Activated T-cell treated with anti-CD3 and anti-CD28 coated beads, Interleukin-2, amount 50 U/mL, for 24 hours (primary cell): ENCODE data around the gene ETV5.

ENCODE experiments used
- DNase-seq: peaks from one replicate; pipeline ENCODE4 v3.0.0-alpha.2; 2020
- H3K27ac Mint-ChIP-seq: 2 replicates; pipeline ENCODE4 v1.8.0; 2020; ENCODE audit warnings: mild to moderate bottlenecking, mixed read lengths
- H3K27me3 Mint-ChIP-seq: 2 replicates; pipeline ENCODE4 v1.8.0; 2020; ENCODE audit warnings: mixed read lengths
- H3K36me3 Mint-ChIP-seq: 2 replicates; pipeline ENCODE4 v1.8.0; 2020; ENCODE audit warnings: low read depth, mixed read lengths
- H3K4me1 Mint-ChIP-seq: 2 replicates; pipeline ENCODE4 v1.8.0; 2020; ENCODE audit warnings: low read depth, mixed read lengths
- H3K4me3 Mint-ChIP-seq: 2 replicates; pipeline ENCODE4 v1.8.0; 2020; ENCODE audit warnings: mild to moderate bottlenecking, moderate library complexity, mixed read lengths
- H3K9me3 Mint-ChIP-seq: 2 replicates; pipeline ENCODE4 v1.8.0; 2020; ENCODE audit warnings: mixed read lengths

The ETV5 gene

DNA sequence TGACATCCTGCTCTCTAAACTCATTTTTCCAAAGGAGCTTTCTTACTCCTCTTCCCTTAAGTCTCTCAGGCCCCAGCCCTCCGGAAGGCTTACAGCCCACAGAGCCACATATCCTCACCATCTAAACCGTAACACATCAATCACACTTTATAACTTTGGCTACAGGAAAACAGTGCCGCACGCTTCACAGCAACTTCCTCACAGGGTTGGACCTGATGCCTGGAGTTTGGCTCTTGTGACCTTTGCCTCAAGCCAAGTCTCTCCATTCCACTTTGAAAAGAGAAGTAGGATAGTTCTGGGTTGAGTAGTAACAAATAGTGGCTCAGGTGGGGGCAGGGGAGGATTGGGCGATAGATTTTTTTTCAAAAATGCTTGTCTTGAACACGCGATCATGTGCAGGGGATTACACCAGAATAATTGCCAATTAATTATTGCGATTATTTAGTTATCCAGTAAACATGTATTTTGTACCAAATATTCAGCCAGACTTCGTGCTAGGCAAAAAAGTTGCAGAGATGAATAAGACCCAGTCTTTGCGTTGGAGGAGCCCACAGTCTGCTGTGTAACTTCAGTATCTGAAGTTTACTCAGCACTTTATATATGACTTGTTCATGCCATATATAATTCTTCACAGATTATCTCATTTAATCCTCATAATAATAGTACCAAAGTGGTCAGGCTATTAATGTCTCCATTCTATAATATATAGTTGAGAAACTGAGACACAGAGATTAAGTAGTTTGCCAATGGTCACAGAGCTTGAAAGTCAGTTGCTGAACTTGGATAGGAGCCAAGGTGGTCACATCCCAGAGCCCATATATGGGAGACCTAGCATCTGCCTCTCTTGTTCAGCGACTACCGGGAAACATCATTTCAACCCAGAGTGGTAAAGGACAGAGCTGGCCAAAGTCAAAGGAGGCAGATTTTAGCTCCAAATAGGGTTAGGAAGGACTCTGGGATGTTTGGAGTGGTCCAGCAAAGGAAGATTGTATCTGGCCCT lies 2.4 kb upstream of the ETV5 start:
- no peak overlapping the region for H3K27ac Mint-ChIP-seq
- no peaks in the 10 kb centered on the region for H3K36me3 Mint-ChIP-seq
- no peaks in the 10 kb centered on the region for H3K9me3 Mint-ChIP-seq
- peaks cover 93% of the 10 kb centered on the region for H3K27me3 Mint-ChIP-seq
- DNase-seq: no peak
- peaks cover 42% of the 10 kb centered on the region for H3K4me1 Mint-ChIP-seq
- H3K4me3 Mint-ChIP-seq: peak overlapping the region; percentile 4

- H3K4me3 Mint-ChIP-seq: peak overlapping the region; percentile 79
- no peaks in the 10 kb centered on the region for H3K9me3 Mint-ChIP-seq
- H3K27me3 Mint-ChIP-seq: peaks cover 91% of the 10 kb centered on the region
- H3K4me1 Mint-ChIP-seq: peaks cover 42% of the 10 kb centered on the region
- no peak for DNase-seq
- no peaks in the 10 kb centered on the region for H3K36me3 Mint-ChIP-seq
- no peak overlapping the region for H3K27ac Mint-ChIP-seq
These were observed 1.3 kb upstream of the ETV5 start for GRCh38 chr3:186109897-186110803.

GRCh38 chr3:186108106-186108940 lies 566 bp downstream of the ETV5 start:
- Mint-ChIP-seq H3K4me1 (peaks cover 44% of the 10 kb centered on the region), H3K36me3 (no peaks in the 10 kb centered on the region), H3K27me3 (peaks cover 89% of the 10 kb centered on the region), H3K9me3 (no peaks in the 10 kb centered on the region), H3K4me3 (peak overlapping the region; percentile 79), H3K27ac (peak overlapping the region; percentile 33)
- DNase-seq: peak; percentile 51

DNA sequence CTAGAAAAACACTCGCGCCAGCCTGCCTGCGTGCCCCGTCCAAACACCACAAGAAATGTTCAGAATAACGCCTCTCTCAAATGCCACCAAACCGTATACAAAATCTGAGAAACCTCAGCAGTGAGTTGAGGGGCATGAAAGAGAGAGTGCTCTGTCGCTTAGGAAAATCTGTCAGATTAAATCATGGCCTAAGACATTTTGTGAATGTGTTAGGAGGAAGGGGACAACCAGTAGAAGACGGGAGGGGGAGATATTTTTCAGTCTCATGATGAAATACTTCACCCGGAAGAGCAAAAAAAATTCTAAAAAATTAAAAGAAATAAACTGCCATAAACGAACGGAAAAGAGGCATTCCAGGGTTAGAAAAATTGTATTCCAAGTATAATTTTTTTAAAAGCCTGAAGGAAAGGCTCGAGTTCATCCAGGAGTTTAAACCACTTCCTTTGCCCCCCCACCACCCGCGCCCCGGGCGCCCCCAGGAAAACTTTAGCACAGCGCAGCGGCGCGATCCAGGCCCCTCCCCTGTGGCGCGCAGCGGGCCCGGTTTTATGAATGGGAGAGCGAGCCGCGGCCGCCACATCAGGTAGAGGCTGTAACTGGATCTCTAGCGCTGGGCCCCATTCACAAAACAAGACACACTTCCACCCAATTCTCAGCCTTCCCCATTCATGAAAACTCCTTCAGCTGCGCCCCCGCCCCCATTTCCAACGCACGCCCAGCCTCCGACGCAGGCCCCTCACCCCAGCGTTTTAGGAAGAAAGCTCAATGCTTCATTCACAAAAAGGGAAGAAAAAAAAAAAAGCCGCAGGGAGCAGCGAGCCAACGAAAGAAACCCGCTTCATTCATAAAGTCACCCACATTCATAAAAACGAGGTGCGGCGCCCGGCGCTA lies 1.4 kb downstream of the ETV5 start:
- Mint-ChIP-seq H3K27ac (peak overlapping the region; percentile 33), H3K4me1 (peaks cover 44% of the 10 kb centered on the region), H3K9me3 (no peaks in the 10 kb centered on the region), H3K4me3 (peak overlapping the region; percentile 79), H3K27me3 (peaks cover 88% of the 10 kb centered on the region), H3K36me3 (no peaks in the 10 kb centered on the region)
- DNase-seq: peak; percentile 58

DNA sequence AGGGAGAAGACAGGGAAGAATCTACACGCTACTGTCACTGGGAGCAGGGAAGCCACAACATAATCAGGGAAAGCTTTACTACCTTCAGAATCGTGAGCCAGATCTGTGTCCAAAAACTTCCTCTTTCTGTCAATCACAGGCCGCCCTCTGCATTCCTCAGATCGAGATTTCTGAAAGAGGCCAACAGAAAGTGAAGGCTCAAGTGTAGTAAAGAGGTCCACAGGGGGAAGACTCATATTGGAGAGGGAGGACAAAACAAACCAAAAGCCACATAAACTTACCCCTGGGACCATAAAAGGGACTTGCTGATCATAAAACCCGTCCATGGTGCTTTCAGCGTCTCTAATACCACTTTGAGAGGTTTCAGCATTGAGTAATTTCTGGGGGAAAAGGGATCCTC lies 3.3 kb downstream of the ETV5 start:
- no peaks in the 10 kb centered on the region for H3K36me3 Mint-ChIP-seq

DNA sequence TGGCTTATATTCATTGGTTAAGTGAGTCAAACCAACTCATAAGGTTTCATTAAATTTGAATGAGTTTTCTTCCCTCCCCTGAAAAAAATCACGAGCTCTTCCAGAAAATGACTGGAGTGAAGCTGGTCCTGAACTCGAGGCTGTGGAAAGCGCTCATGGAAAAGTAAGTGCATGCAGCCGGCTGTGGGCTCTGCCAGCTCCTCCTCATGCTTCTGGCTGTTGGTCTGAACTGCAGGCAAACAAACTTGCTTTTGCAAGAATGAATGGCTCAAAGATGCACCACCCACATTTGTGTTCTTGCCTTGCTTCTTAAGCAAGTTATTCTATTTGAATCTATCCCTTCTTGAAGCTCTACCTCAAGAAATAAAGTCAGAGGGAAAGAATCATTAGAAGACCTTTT lies 6.2 kb downstream of the ETV5 start:
- peaks cover 81% of the 10 kb centered on the region for H3K27me3 Mint-ChIP-seq
- no peak overlapping the region for H3K4me3 Mint-ChIP-seq
- H3K4me1 Mint-ChIP-seq: peaks cover 11% of the 10 kb centered on the region
- no peak overlapping the region for H3K27ac Mint-ChIP-seq
- no peaks in the 10 kb centered on the region for H3K36me3 Mint-ChIP-seq
- DNase-seq: no peak
- no peaks in the 10 kb centered on the region for H3K9me3 Mint-ChIP-seq

More for the DNA sequence above, 3.3 kb downstream of the ETV5 start:
- no peak for DNase-seq
- Mint-ChIP-seq H3K9me3 (no peaks in the 10 kb centered on the region), H3K4me1 (peaks cover 32% of the 10 kb centered on the region), H3K4me3 (no peak overlapping the region), H3K27ac (no peak overlapping the region), H3K27me3 (peaks cover 77% of the 10 kb centered on the region)

- Mint-ChIP-seq H3K36me3 (no peaks in the 10 kb centered on the region), H3K4me1 (peaks cover 7% of the 10 kb centered on the region), H3K27me3 (peaks cover 85% of the 10 kb centered on the region), H3K9me3 (no peaks in the 10 kb centered on the region), H3K4me3 (no peak overlapping the region), H3K27ac (no peak overlapping the region)
- DNase-seq: no peak
These were observed 8.5 kb downstream of the ETV5 start for GRCh38 chr3:186100398-186100797.

DNA sequence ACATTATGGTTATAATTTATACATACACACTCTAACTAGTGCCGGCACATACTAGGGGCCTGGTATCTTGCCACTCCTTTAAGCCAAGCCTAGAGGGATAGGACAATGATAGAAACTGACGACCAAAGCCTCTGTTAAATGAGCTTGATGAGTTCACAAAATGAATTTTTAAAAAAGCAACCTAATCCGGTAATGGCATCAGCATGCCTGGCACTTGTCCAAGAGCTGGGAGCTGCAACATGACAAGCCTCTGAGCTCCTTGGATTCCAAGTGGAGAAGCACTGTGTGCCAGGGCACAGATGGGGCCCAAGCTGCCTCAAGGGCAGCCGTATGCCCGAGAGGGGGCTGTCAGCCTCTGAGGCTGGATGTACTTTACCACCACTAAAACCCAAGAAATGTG lies 9.7 kb downstream of the ETV5 start:
- H3K27me3 Mint-ChIP-seq: peaks cover 88% of the 10 kb centered on the region
- H3K27ac Mint-ChIP-seq: no peak overlapping the region
- no peaks in the 10 kb centered on the region for H3K9me3 Mint-ChIP-seq
- no peaks in the 10 kb centered on the region for H3K36me3 Mint-ChIP-seq
- H3K4me3 Mint-ChIP-seq: no peak overlapping the region
- H3K4me1 Mint-ChIP-seq: peaks cover 7% of the 10 kb centered on the region
- no peak for DNase-seq

DNA sequence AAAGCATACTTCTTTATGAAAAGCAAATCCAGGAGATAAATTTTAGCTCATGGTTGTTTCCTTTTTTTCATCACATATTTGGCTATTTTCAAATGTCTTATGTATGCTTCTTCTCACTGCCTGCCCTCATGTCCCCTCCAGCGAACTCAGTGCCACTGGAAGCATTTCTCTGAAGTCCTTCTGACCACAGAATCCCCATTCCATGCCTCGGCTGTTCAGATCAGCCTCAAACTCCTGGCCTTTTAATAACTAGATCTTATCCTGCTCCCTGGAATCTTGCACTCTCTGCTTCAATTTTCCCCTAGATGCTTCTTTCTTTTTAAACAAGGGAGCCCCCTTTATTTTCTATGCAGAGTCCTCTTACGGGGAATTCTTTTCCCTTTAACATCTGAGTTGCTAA lies 10.1 kb downstream of the ETV5 start:
- Mint-ChIP-seq H3K9me3 (no peaks in the 10 kb centered on the region), H3K4me3 (no peak overlapping the region), H3K4me1 (peaks cover 5% of the 10 kb centered on the region), H3K27ac (no peak overlapping the region), H3K36me3 (no peaks in the 10 kb centered on the region), H3K27me3 (peaks cover 88% of the 10 kb centered on the region)
- DNase-seq: no peak

DNA sequence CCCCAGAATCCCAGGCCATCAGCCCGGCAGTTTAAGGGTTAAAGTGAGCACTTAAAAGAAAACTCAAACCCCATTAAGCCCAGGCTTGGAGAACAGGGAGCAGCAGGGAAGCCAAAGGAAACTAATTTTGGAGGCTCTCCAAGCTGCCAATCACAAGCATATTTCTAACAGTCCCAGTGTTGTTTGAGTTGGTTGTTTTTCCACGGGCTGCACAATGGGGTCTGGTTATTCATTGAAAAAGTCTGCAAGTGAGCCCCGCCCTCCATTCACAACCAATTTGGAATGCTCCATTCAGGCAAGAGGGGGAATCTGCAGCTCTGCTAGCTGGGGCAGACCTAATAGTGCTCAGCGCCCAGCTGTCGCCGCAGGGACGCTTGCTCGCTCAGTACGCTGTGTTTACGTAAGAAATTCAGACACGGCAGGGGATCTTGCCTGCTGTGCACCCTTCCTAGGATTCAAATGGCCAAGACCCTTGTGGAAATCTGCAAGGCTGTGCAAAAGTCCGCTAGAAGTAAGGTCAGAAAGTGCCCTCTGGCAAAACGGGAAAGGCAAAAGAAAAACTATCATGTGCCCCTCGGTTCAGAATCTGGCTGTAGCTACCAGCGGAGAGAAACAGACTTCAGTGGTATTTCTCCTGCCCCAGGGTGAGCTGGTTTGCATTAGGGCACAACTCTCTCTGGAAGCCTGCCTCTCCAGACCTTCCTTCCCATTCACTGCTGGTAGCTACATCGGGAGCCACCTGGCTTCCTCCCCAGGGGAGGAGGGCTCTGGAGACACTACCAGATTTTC lies 11.0 kb downstream of the ETV5 start:
- Mint-ChIP-seq H3K9me3 (no peaks in the 10 kb centered on the region), H3K4me3 (no peak overlapping the region), H3K4me1 (peaks cover 5% of the 10 kb centered on the region), H3K27ac (no peak overlapping the region), H3K27me3 (peaks cover 86% of the 10 kb centered on the region), H3K36me3 (no peaks in the 10 kb centered on the region)
- DNase-seq: no peak

GRCh38 chr3:186097317-186097662 lies 11.6 kb downstream of the ETV5 start:
- no peaks in the 10 kb centered on the region for H3K36me3 Mint-ChIP-seq
- no peak overlapping the region for H3K27ac Mint-ChIP-seq
- H3K4me3 Mint-ChIP-seq: no peak overlapping the region
- H3K27me3 Mint-ChIP-seq: peaks cover 87% of the 10 kb centered on the region
- H3K9me3 Mint-ChIP-seq: no peaks in the 10 kb centered on the region
- no peak for DNase-seq
- H3K4me1 Mint-ChIP-seq: peaks cover 5% of the 10 kb centered on the region

DNA sequence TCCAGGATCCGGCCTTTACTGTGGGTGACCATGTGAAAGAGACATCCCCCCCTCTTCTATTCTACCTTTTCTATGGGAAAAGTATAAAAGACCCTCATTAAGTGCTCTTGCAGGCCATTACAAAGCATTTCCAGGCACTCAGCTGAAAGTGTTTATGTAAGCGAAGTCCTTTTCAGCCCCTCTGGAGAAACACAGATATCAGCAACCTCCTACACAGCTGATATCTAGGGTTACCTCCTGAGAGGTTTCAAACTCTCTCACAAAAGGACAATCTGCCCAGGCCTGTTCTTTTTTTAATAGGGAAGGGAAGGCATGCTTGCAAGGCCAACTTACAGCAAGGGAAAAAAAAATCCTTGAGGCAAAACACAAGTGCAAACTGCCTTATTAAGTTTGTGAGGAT lies 12.6 kb downstream of the ETV5 start:
- Mint-ChIP-seq H3K4me3 (no peak overlapping the region), H3K9me3 (no peaks in the 10 kb centered on the region), H3K27ac (no peak overlapping the region), H3K27me3 (peaks cover 88% of the 10 kb centered on the region), H3K36me3 (no peaks in the 10 kb centered on the region), H3K4me1 (peaks cover 5% of the 10 kb centered on the region)
- DNase-seq: no peak
